Measurements from ENCODE around the gene UMODL1.
A peak's percentile ranks its signal among the peaks of the same experiment; 100 is the strongest.

DNA sequence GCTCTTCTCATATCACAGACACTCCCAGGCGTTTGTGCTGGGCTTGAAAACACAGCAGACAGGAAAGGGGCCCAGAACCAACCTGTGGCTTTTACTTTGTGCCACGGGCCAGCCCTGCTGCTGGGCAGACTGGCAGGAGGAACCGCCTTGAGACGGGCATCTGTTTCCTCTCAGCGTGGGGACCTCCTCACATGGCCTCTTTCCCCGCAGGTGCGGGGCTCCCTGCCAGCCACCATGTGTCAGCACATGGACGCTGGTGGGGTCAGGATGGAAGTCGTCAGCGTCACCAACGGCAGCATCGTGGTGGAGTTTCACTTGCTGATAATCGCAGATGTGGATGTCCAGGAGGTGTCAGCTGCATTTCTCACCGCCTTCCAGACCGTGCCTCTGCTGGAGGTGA is 47.8 kb downstream of the UMODL1 start:
- TF ChIP-seq, protein P1, sequence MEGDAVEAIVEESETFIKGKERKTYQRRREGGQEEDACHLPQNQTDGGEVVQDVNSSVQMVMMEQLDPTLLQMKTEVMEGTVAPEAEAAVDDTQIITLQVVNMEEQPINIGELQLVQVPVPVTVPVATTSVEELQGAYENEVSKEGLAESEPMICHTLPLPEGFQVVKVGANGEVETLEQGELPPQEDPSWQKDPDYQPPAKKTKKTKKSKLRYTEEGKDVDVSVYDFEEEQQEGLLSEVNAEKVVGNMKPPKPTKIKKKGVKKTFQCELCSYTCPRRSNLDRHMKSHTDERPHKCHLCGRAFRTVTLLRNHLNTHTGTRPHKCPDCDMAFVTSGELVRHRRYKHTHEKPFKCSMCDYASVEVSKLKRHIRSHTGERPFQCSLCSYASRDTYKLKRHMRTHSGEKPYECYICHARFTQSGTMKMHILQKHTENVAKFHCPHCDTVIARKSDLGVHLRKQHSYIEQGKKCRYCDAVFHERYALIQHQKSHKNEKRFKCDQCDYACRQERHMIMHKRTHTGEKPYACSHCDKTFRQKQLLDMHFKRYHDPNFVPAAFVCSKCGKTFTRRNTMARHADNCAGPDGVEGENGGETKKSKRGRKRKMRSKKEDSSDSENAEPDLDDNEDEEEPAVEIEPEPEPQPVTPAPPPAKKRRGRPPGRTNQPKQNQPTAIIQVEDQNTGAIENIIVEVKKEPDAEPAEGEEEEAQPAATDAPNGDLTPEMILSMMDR (IDR thresholded peaks at IDR 0.05 in 8 of 11, conservative IDR thresholded peaks at IDR 0.05 in 3 of 11) = no peak
- TF ChIP-seq POLR2AphosphoS5 (IDR thresholded peaks at IDR 0.05) = peak; percentile 29 to 54 (median 34)
